ENCODE data around the gene SLC39A2. TPM values are rescaled to one million over a fixed set of nuclear protein-coding genes. Genes with fewer than 3 reads are reported as not detected.
A peak's percentile ranks its signal among the peaks of the same experiment; 100 is the strongest.
"Not testable (repeated sequence)": the region's sequence is repeated elsewhere in the genome, so short reads cannot be mapped to it uniquely, and the experiment has no call there.

SLC39A2 gene
- total and polyA plus RNA-seq, 9 donors: 0.04 to 0.61 TPM; not detected in 7

GRCh38 chr14:20973501-20973900 lies 25.6 kb upstream of the SLC39A2 start:
- WGBS (ENCODE audit: insufficient coverage): 100% methylated on average over 2 of the region's 3 CpGs
- Histone ChIP-seq H3K27ac (ENCODE audit: low read length) (no peak overlapping the region), H3K4me3 (ENCODE audit: low read length) (no peak overlapping the region)

DNA sequence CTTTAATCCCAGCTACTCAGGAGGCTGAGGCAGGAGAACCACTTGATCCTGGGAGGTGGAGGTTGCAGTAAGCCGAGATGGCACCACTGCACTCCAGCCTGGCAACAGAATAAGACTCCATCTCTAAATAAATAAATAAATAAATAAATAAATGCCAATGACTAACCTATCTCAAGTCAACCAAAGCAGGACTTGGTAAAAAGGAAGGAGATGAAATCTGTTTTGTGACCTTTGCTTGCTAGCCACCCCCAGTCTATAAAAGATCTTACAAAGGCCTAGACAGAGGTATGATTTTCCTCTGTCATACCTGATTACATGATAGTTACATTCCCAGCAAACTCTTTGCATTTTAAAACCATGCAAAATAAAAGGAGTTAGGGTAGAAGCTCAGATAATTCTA lies 22.8 kb upstream of the SLC39A2 start:
- no peaks in the 10 kb centered on the region for H3K36me3 ChIP-seq (ENCODE audit: control insufficient read depth, insufficient read depth, low read length)
- H3K27ac ChIP-seq (ENCODE audit: low read length): no peak overlapping the region
- peaks cover 5% of the 10 kb centered on the region for H3K4me1 ChIP-seq (ENCODE audit: control insufficient read depth, insufficient read depth, low read length)
- no CpG with 5 or more reads among the region's 1 CpG for WGBS (ENCODE audit: insufficient coverage)
- no peak overlapping the region for H3K4me3 ChIP-seq (ENCODE audit: low read length)
- DNase-seq: no peak
- H3K9me3 ChIP-seq (replicated peaks; ENCODE audit: control insufficient read depth, low read depth, low read length): no peaks in the 10 kb centered on the region
- peaks cover 2% of the 10 kb centered on the region for H3K27me3 ChIP-seq (ENCODE audit: control insufficient read depth, insufficient read depth, low read length)

More at GRCh38 chr14:20973501-20973900, 25.6 kb upstream of the SLC39A2 start:
- H3K27me3 ChIP-seq (ENCODE audit: control insufficient read depth, insufficient read depth, low read length): peaks cover 5% of the 10 kb centered on the region
- H3K36me3 ChIP-seq (ENCODE audit: control insufficient read depth, insufficient read depth, low read length): no peaks in the 10 kb centered on the region
- no peaks in the 10 kb centered on the region for H3K9me3 ChIP-seq (replicated peaks; ENCODE audit: control insufficient read depth, low read depth, low read length)
- peaks cover 10% of the 10 kb centered on the region for H3K4me1 ChIP-seq (ENCODE audit: control insufficient read depth, insufficient read depth, low read length)
- no peak for DNase-seq

GRCh38 chr14:20978687-20979086 lies 20.4 kb upstream of the SLC39A2 start:
- DNase-seq: no peak
- no peak overlapping the region for H3K4me3 ChIP-seq (ENCODE audit: low read length)
- H3K27ac ChIP-seq (ENCODE audit: low read length): no peak overlapping the region
- no peaks in the 10 kb centered on the region for H3K36me3 ChIP-seq (ENCODE audit: control insufficient read depth, insufficient read depth, low read length)
- WGBS (ENCODE audit: insufficient coverage): 67% methylated on average over 1 of the region's 1 CpG
- H3K4me1 ChIP-seq (ENCODE audit: control insufficient read depth, insufficient read depth, low read length): peaks cover 4% of the 10 kb centered on the region
- no peaks in the 10 kb centered on the region for H3K9me3 ChIP-seq (replicated peaks; ENCODE audit: control insufficient read depth, low read depth, low read length)
- H3K27me3 ChIP-seq (ENCODE audit: control insufficient read depth, insufficient read depth, low read length): no peaks in the 10 kb centered on the region

DNA sequence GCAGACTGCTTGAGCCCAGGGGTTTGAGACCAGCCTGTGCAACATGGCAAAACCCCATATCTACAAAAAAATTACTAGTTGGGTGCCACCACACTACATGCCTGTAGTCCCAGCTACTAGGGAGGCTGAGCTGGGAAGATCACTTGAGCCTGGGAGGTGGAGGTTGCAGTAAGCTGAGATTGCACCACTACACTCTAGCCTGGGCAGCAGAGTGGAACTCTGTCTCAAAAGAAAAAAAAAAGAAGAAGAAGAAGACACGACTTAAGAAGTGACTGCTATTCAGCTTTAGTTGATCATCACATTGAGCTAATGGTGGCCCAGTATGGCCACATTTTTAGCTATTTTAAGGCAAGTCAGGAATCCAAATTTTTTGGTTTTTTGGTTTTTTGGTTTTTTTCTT lies 18.2 kb upstream of the SLC39A2 start:
- Histone ChIP-seq H3K4me3 (ENCODE audit: low read length) (no peak overlapping the region), H3K4me1 (ENCODE audit: control insufficient read depth, insufficient read depth, low read length) (peaks cover 4% of the 10 kb centered on the region), H3K9me3 (replicated peaks; ENCODE audit: control insufficient read depth, low read depth, low read length) (no peaks in the 10 kb centered on the region), H3K36me3 (ENCODE audit: control insufficient read depth, insufficient read depth, low read length) (no peaks in the 10 kb centered on the region), H3K27ac (ENCODE audit: low read length) (no peak overlapping the region), H3K27me3 (ENCODE audit: control insufficient read depth, insufficient read depth, low read length) (no peaks in the 10 kb centered on the region)
- 57% methylated on average over 1 of the region's 1 CpG for WGBS (ENCODE audit: insufficient coverage)
- DNase-seq: no peak

- WGBS (ENCODE audit: insufficient coverage): no CpG with 5 or more reads among the region's 2 CpGs
- H3K27me3 ChIP-seq (ENCODE audit: control insufficient read depth, insufficient read depth, low read length): no peaks in the 10 kb centered on the region
These were observed 16.3 kb upstream of the SLC39A2 start for GRCh38 chr14:20982646-20983369.

DNA sequence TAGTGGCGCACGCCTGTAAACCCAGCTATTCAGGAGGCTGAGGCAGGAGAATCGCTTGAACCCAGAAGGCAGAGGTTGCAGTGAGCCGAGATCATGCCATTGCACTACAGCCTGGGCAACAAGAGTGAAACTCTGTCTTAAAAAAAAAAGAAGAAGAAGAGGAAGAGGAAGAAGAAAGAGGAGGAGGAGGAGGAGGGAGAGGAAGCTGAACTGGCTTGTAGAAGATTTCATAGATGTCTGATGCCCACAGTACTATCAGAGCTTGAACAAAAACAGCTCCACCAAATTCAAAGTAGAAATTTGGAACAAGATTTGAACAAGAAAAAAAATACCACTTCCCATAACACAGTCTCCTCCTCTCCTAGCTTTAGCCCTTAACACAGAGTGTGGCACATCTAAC lies 13.4 kb upstream of the SLC39A2 start:
- 88% methylated on average over 4 of the region's 4 CpGs for WGBS (ENCODE audit: insufficient coverage)
- not testable (repeated sequence) for DNase-seq; H3K9me3 ChIP-seq (replicated peaks; ENCODE audit: control insufficient read depth, low read depth, low read length); H3K27ac ChIP-seq (ENCODE audit: low read length); H3K36me3 ChIP-seq (ENCODE audit: control insufficient read depth, insufficient read depth, low read length); H3K4me3 ChIP-seq (ENCODE audit: low read length); H3K27me3 ChIP-seq (ENCODE audit: control insufficient read depth, insufficient read depth, low read length)
- H3K4me1 ChIP-seq (ENCODE audit: control insufficient read depth, insufficient read depth, low read length): peaks cover 11% of the 10 kb centered on the region

More at GRCh38 chr14:20982646-20983369, 16.3 kb upstream of the SLC39A2 start:
- H3K27ac ChIP-seq (ENCODE audit: low read length): no peak overlapping the region
- peaks cover 4% of the 10 kb centered on the region for H3K4me1 ChIP-seq (ENCODE audit: control insufficient read depth, insufficient read depth, low read length)
- H3K36me3 ChIP-seq (ENCODE audit: control insufficient read depth, insufficient read depth, low read length): no peaks in the 10 kb centered on the region
- no peak overlapping the region for H3K4me3 ChIP-seq (ENCODE audit: low read length)
- H3K9me3 ChIP-seq (replicated peaks; ENCODE audit: control insufficient read depth, low read depth, low read length): no peaks in the 10 kb centered on the region
- DNase-seq: peak; percentile 29

DNA sequence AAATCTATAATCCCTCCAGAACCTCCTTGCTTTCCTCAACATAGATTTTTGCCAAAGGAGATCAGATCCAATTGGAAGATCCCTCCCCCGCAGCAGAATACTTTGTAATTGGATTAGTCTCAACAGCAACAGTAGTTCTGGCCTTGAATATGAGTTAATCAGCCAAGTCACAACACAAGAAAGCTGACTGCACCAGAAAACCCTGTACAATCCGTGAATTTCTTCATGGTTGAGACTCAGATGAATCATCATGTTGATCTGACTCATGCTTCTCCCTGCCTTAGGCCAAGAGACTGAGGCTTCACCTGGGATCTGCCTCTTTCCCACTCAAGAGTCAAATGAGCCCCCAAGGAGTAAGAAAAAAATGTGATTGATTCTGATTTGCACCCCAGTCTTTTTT lies 12.3 kb upstream of the SLC39A2 start:
- H3K4me3 ChIP-seq (ENCODE audit: low read length): no peak overlapping the region
- H3K4me1 ChIP-seq (ENCODE audit: control insufficient read depth, insufficient read depth, low read length): peaks cover 16% of the 10 kb centered on the region
- WGBS (ENCODE audit: insufficient coverage): no CpG with 5 or more reads among the region's 2 CpGs
- no peaks in the 10 kb centered on the region for H3K27me3 ChIP-seq (ENCODE audit: control insufficient read depth, insufficient read depth, low read length)
- no peak overlapping the region for H3K27ac ChIP-seq (ENCODE audit: low read length)
- peak; percentile 44 for DNase-seq
- peaks cover 4% of the 10 kb centered on the region for H3K36me3 ChIP-seq (ENCODE audit: control insufficient read depth, insufficient read depth, low read length)
- no peaks in the 10 kb centered on the region for H3K9me3 ChIP-seq (replicated peaks; ENCODE audit: control insufficient read depth, low read depth, low read length)

DNA sequence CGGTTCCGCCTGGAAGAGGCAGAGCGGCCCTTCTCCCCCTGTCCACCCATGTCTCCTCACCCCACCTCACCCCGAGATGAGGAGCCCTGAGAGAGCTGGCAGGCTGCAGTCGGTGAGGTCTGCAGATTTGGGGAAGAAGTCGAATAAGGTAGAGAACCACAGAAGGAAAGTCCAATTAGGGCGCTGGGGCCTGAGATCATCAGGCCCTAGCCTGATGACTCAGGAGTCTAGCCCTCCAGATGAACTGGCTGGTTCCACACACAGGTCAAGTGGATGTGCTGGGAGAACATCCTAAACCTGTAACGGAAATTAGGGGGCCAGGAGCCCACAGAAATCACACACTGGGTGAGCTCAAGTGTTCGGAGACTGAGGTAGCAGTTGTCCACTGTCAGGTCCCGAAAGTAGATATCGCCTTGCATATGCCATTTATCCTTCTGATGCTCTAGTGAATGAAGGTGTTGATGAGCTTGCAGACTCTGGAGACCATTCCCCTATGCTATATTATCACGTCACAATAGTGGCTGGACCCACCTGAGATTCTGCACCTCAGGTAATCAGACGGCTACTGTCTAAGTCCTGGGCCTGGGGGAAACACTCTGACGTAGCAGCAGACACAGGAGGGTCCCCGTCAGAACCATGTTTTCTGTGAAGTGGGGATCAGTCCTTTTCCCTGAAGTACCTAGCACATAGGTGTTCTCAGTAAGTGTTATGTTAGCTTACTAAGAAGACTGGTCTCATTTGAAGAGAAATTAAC lies 10.2 kb upstream of the SLC39A2 start:
- WGBS (ENCODE audit: insufficient coverage): 98% methylated on average over 5 of the region's 15 CpGs
- Histone ChIP-seq H3K9me3 (replicated peaks; ENCODE audit: control insufficient read depth, low read depth, low read length) (no peaks in the 10 kb centered on the region), H3K36me3 (ENCODE audit: control insufficient read depth, insufficient read depth, low read length) (peaks cover 21% of the 10 kb centered on the region), H3K4me1 (ENCODE audit: control insufficient read depth, insufficient read depth, low read length) (peaks cover 13% of the 10 kb centered on the region), H3K27me3 (ENCODE audit: control insufficient read depth, insufficient read depth, low read length) (no peaks in the 10 kb centered on the region), H3K4me3 (ENCODE audit: low read length) (peak overlapping the region; percentile 92), H3K27ac (ENCODE audit: low read length) (peak overlapping the region; percentile 56)
- DNase-seq: no peak

- Histone ChIP-seq H3K27ac (ENCODE audit: low read length) (peak overlapping the region; percentile 56), H3K9me3 (replicated peaks; ENCODE audit: control insufficient read depth, low read depth, low read length) (no peaks in the 10 kb centered on the region), H3K4me3 (ENCODE audit: low read length) (peak overlapping the region; percentile 92), H3K27me3 (ENCODE audit: control insufficient read depth, insufficient read depth, low read length) (no peaks in the 10 kb centered on the region), H3K36me3 (ENCODE audit: control insufficient read depth, insufficient read depth, low read length) (peaks cover 27% of the 10 kb centered on the region), H3K4me1 (ENCODE audit: control insufficient read depth, insufficient read depth, low read length) (peaks cover 13% of the 10 kb centered on the region)
- no peak for DNase-seq
- whole genome bisulfite sequencing (ENCODE audit: insufficient coverage): 0% methylated on average over 2 of the region's 11 CpGs
These were observed 9.7 kb upstream of the SLC39A2 start for GRCh38 chr14:20989471-20989786.

DNA sequence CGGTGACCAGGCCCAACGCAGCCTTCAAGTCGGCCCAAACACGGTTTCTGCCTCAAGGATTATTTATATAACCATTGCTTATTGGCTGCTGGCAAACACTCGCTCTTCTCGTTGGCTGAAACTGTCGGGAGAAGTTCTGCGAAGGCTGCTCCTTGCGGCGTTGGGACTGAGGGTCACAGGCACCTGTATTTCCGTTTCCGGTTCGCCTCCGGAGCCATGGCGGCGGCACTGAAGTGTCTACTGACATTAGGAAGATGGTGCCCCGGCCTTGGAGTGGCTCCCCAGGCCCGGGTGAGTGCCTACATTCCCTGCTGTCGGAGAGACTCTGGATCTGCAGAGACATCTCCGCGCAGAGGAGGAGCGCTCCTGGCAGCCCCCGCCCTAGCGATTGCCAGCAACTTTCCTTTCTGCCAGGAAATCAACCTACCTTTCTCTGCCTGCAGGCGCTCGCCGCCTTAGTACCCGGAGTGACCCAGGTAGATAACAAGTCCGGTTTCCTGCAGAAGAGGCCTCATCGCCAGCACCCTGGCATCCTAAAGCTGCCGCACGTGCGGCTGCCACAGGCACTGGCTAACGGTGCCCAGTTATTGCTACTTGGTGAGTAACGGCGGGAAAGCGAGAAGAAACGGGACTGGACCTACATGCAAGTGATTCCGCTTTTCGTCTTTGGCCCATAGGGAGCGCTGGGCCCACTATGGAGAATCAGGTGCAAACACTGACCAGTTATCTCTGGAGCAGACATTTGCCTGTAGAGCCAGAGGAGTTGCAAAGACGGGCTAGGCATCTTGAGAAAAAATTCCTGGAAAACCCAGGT lies 9.1 kb upstream of the SLC39A2 start, which contains the start of gene METTL17:
METTL17 (plus strand) TSS at position 194 of the 814 bp plus-strand sequence; CDS start at position 217, 23 bp downstream.
- Histone ChIP-seq H3K4me3 (ENCODE audit: low read length) (peak within 1 kb of the TSS; percentile 92), H3K9me3 (replicated peaks; ENCODE audit: control insufficient read depth, low read depth, low read length) (no peaks in the 10 kb centered on the region), H3K36me3 (ENCODE audit: control insufficient read depth, insufficient read depth, low read length) (peaks cover 32% of the 10 kb centered on the region), H3K27me3 (ENCODE audit: control insufficient read depth, insufficient read depth, low read length) (no peaks in the 10 kb centered on the region), H3K4me1 (ENCODE audit: control insufficient read depth, insufficient read depth, low read length) (peaks cover 13% of the 10 kb centered on the region), H3K27ac (ENCODE audit: low read length) (peak within 1 kb of the TSS; percentile 76)
- under 1% methylated on average over 37 of the region's 42 CpGs for WGBS (ENCODE audit: insufficient coverage)
- peak; percentile 99 for DNase-seq
